22Rv1 (cell line): ENCODE results near the gene CCDC194.

Source experiments
- H3K27ac ChIP-seq: fragments of 450-650 bp; 2 replicates; pipeline ENCODE4 v1.5.1; 2017
- ZFX ChIP-seq: fragments of 450-650 bp; IDR thresholded peaks from 2 replicates; pipeline ENCODE4 v1.6.1; 2017; ENCODE audit warnings: antibody characterized with exemption, borderline replicate concordance
- TF ChIP-seq, protein P1 (sequence below): fragments of 450-650 bp; IDR thresholded peaks from 2 replicates; pipeline ENCODE4 v1.5.1; 2017; ENCODE audit warnings: mild to moderate bottlenecking

CCDC194 gene

DNA sequence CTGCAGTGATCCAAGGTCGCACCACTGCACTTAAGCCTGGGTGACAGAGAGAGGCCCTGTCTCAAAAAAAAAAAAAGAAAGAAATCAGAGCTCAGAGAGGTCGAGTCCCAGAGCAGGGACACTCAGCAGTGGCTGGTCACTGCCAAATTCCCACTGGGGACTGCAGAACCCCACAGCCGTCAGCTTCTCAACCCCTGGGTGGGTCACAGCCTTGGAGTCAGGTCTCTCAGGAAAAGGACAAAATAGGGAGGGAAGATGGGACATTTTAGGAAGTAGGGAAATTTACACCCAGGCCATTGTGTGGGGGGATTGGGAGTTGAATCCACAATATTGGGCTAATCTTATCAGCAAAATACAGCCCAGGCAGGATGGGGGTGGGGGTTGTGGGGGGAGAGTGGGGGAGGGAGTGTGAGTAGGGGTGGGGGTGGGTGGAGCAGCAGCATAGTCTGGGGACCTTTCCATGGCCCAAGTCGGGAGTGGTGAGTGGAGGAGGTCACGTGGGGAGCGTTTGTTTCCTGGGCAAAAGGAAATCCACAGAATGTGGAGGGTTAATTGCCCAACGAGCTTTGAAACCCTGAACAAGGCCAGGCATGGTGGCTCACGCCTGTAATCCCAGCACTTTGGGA is 5.0 kb upstream of the CCDC194 start:
- TF ChIP-seq ZFX: no peak
- TF ChIP-seq, protein P1, sequence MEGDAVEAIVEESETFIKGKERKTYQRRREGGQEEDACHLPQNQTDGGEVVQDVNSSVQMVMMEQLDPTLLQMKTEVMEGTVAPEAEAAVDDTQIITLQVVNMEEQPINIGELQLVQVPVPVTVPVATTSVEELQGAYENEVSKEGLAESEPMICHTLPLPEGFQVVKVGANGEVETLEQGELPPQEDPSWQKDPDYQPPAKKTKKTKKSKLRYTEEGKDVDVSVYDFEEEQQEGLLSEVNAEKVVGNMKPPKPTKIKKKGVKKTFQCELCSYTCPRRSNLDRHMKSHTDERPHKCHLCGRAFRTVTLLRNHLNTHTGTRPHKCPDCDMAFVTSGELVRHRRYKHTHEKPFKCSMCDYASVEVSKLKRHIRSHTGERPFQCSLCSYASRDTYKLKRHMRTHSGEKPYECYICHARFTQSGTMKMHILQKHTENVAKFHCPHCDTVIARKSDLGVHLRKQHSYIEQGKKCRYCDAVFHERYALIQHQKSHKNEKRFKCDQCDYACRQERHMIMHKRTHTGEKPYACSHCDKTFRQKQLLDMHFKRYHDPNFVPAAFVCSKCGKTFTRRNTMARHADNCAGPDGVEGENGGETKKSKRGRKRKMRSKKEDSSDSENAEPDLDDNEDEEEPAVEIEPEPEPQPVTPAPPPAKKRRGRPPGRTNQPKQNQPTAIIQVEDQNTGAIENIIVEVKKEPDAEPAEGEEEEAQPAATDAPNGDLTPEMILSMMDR: no peak
- H3K27ac ChIP-seq: no peak overlapping the region

DNA sequence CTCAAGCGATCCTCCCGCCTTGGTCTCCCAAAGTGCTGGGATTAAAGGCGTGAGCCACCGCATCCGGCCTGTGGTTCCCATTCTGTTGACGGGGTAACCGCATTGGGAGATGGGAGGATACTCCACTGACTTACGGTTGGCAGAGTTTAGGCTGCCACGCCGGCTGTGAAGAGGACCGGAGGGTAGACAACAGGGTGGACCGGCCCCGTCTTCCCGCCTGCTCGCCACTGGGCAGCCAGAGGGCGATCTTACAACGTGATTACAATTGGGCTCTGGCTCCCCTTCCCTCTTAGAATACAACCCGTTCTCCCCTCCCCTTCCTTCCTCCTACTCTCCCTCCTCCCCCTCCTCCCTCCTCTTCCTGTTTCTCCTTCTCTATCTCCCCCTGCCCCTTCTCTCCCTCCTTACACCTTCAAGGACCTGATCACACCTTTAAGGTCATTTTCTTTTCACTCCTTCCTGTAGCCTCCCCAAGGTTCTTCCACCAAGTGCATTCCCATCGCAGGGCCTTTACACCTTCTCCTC is 957 bp upstream of the CCDC194 start:
- H3K27ac ChIP-seq: no peak overlapping the region
- no peak for TF ChIP-seq ZFX
- TF ChIP-seq, protein P1: peak; percentile 79

DNA sequence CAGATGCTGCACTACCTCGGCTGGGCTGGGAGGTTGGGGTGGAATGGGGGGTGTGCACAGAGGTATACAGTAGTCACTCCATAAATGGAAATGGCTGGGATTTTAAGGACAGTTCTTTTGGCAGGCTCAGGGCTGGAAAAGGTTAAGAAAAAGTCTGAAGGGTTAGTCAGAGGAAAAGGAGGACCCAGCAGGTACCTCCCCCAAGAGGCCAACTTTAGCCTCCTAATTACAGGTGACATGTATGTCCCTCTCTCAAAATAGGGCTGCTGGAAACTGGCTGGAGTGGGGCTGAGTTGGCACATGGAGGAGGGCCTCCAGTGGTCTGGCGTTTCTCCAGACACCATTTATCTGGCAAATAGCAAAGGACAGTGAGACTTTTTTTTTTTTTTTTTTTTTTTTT is 994 bp downstream of the CCDC194 start:
- no peak for TF ChIP-seq ZFX
- TF ChIP-seq, protein P1: no peak
- no peak overlapping the region for H3K27ac ChIP-seq

DNA sequence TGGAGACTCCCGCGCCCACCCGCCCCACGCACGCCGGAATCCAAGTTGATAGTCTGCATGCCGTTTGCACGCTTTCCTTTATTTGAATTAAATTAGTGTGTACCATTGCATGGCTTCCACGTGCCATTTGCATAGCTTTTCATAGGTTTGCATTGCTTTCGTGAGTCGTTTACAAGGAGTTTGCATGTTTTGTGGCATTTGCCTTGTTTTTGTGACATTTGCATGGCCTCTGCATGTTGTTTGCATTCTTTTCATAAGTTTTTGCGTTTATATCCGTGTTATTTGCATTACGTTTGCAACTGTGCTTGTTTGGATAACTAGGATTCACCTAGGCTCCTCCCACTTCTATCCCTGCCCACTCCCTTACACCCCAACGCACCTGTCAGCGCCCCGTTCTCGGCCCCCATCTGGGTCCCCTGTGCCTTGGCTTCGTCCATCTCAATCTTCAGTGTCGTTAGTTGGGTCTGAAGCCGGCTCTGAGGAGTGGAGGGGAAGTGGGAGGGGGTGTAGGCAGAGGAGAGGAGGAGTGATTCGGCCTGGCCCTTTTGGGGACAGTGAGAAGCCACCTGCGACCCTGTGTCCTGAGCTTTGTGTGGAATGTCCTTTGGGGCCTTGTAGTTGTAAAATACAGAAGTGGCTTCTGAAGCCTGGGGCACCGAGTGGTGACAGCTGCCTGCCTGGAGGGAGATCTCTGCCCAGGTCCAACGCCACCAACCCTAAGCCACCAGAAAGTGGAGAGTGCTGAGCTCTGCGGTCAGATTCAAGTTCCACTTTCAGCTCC is 2.4 kb downstream of the CCDC194 start:
- H3K27ac ChIP-seq: no peak overlapping the region
- no peak for TF ChIP-seq ZFX
- TF ChIP-seq, protein P1: peak; percentile 70

- no peak for TF ChIP-seq ZFX
- TF ChIP-seq, protein P1: peak; percentile 91
- H3K27ac ChIP-seq: no peak overlapping the region
These were observed 3.2 kb downstream of the CCDC194 start for GRCh38 chr19:17390665-17391370.

- H3K27ac ChIP-seq: no peak overlapping the region
- TF ChIP-seq, protein P1: no peak
- TF ChIP-seq ZFX: no peak
These were observed 3.9 kb downstream of the CCDC194 start for GRCh38 chr19:17389957-17390664.
